K562 (cell line): ENCODE data around the gene FEM1B. TPM values are rescaled to one million over a fixed set of nuclear protein-coding genes. Genes with fewer than 3 reads are reported as not detected.

Experiments
- ATAC-seq: fragments of 200-7000 bp; cut with Tn5 transposase; 3 replicates; pipeline ENCODE4 v1.9.1; 2020; ENCODE audit warnings: moderate library complexity
- BruUV-seq: library from RNA; stranded (reverse); fragments of 400-500 nt; replicated peaks from 2 replicates; lab custom pipeline; 2021; lab: Mats Ljungman, UMichigan
- CTCF ChIA-PET: fragments of 300-600 bp; formaldehyde crosslinking; extraction: SDS; loops from one replicate; lab custom pipeline; 2021; ENCODE audit warnings: low intra/inter-chr PET ratio; lab: Yijun Ruan, JAX
- POLR2A ChIA-PET: fragments of 300-600, 350-650 bp; sonication (Branson Sonifier 250); formaldehyde crosslinking; extraction: SDS; loops from one replicate; lab custom pipeline; 2021; ENCODE audit warnings: antibody characterized with exemption, inconsistent platforms; lab: Yijun Ruan, JAX
- DNase-seq, 4 experiments: peaks; one replicate each; pipeline versions ENCODE4 v3.0.0 to v3.0.0-alpha.2; 2011 to 2018; ENCODE audit warnings: low spot score in 3 of 4, mixed read lengths in 3 of 4; ENCODE audit errors: extremely low read depth in 1 of 4
- FAIRE-seq: peaks from 2 replicates; lab custom pipeline; 2011; peaks lifted over from hg19 to GRCh38; lab: Jason Lieb, UNC
- H2AFZ ChIP-seq: 2 replicates; pipeline ENCODE4 v1.6.0; 2011; ENCODE audit warnings: low read depth, low read length, control low read depth, inconsistent platforms
- H3K27ac ChIP-seq: fragments of 200-600 bp; 3 replicates; pipeline ENCODE4 v1.8.0; 2011; ENCODE audit warnings: low read depth, mild to moderate bottlenecking, control low read depth, inconsistent platforms, low read length, moderate library complexity, mixed read lengths; ENCODE audit errors: extremely low read depth
- H3K27me3 ChIP-seq, 2 experiments: fragments of 300-600 bp in 1 of 2; 2 replicates in 1 of 2; 3 replicates in 1 of 2; pipeline versions ENCODE4 v1.6.0 to v1.8.0; 2011; ENCODE audit warnings: inconsistent platforms in 2 of 2, low read length in 2 of 2, mild to moderate bottlenecking in 1 of 2, mixed read lengths in 1 of 2, moderate library complexity in 1 of 2; ENCODE audit not compliant: control insufficient read depth in 2 of 2, insufficient read depth in 2 of 2
- H3K36me3 ChIP-seq: fragments of 300-600 bp; 3 replicates; pipeline ENCODE4 v1.8.0; 2011; ENCODE audit warnings: mild to moderate bottlenecking, low read length, inconsistent platforms; ENCODE audit not compliant: control insufficient read depth, insufficient read depth
- H3K4me1 ChIP-seq, 2 experiments: fragments of 200-600 bp in 1 of 2; replicated peaks in 1 of 2; 2 replicates in 1 of 2; 3 replicates in 1 of 2; pipeline versions ENCODE4 v1.5.1 to v1.8.0; 2011; ENCODE audit warnings: inconsistent platforms in 2 of 2, low read length in 2 of 2, mild to moderate bottlenecking in 1 of 2, mixed read lengths in 1 of 2, moderate library complexity in 1 of 2; ENCODE audit not compliant: control insufficient read depth in 2 of 2, insufficient read depth in 2 of 2
- H3K4me2 ChIP-seq: 2 replicates; pipeline ENCODE4 v1.6.1; 2011; ENCODE audit warnings: low read length, control low read depth, inconsistent platforms, mixed read lengths; ENCODE audit not compliant: insufficient read depth
- H3K4me3 ChIP-seq: fragments of 200-600 bp; sonication (generic), shearing (Covaris generic); 2 replicates; pipeline ENCODE4 v1.5.1; 2016; ENCODE audit warnings: control low read depth, inconsistent platforms
- H3K79me2 ChIP-seq: fragments of 200-600 bp; 3 replicates; pipeline ENCODE4 v1.8.0; 2011; ENCODE audit warnings: low read length, inconsistent platforms; ENCODE audit not compliant: control insufficient read depth, insufficient read depth
- H3K9ac ChIP-seq, 2 experiments: 2 replicates each; pipeline versions ENCODE4 v1.6.0 to v1.6.1; 2011; ENCODE audit warnings: low read depth in 2 of 2, low read length in 2 of 2, control low read depth in 1 of 2, inconsistent platforms in 1 of 2, mild to moderate bottlenecking in 1 of 2, mixed read lengths in 1 of 2; ENCODE audit not compliant: insufficient read depth in 1 of 2
- H3K9me1 ChIP-seq: one replicate; pipeline ENCODE4 v1.6.0; 2011; ENCODE audit warnings: inconsistent platforms, mild to moderate bottlenecking, low read length, moderate library complexity; ENCODE audit not compliant: control insufficient read depth, insufficient read depth
- H3K9me3 ChIP-seq: replicated peaks from 2 replicates; pipeline ENCODE4 v1.5.1; 2011; ENCODE audit warnings: low read depth, low read length, inconsistent platforms; ENCODE audit not compliant: control insufficient read depth, insufficient read depth
- H4K20me1 ChIP-seq: replicated peaks from 2 replicates; pipeline ENCODE4 v1.6.1; 2011; ENCODE audit warnings: low read length, inconsistent platforms, mixed read lengths; ENCODE audit not compliant: control insufficient read depth, insufficient read depth
- CBX1 ChIP-seq: sonication (generic); IDR thresholded peaks from 2 replicates; pipeline ENCODE4 v1.6.1; 2016; ENCODE audit warnings: antibody characterized with exemption, low read depth, mild to moderate bottlenecking
- E2F4 ChIP-seq: sonication (generic); formaldehyde crosslinking; IDR thresholded peaks from 2 replicates; pipeline ENCODE4 v1.8.0; 2022; ENCODE audit warnings: mild to moderate bottlenecking, low read depth, missing genetic modification reagents
- FOXO4 ChIP-seq: fragments of 450-650 bp; formaldehyde crosslinking; IDR thresholded peaks from 2 replicates; pipeline ENCODE4 v1.4.0; 2020; ENCODE audit warnings: mild to moderate bottlenecking, moderate library complexity
- GTF2B ChIP-seq: IDR thresholded peaks from 2 replicates; pipeline ENCODE4 v1.6.1; 2011; ENCODE audit not compliant: insufficient read length; ENCODE audit errors: extremely low read depth
- MAFF ChIP-seq: IDR thresholded peaks from 2 replicates; pipeline ENCODE4 v1.6.1; 2012; ENCODE audit warnings: low read length, improper control_type of control experiment
- MTA1 ChIP-seq: fragments of 450-650 bp; IDR thresholded peaks from 2 replicates; pipeline ENCODE4 v1.6.1; 2017; ENCODE audit warnings: borderline replicate concordance
- SMAD4 ChIP-seq: fragments of 250-450 bp; sonication (Bioruptor Pico); conservative IDR thresholded peaks from 2 replicates; pipeline ENCODE4 v1.8.0; 2021; ENCODE audit warnings: inconsistent platforms, mild to moderate bottlenecking, moderate library complexity
- SRSF3 ChIP-seq: fragments of 200-400 bp; formaldehyde crosslinking; IDR thresholded peaks from 2 replicates; pipeline ENCODE4 v1.6.1; 2016; ENCODE audit warnings: mild to moderate bottlenecking, low read length, moderate library complexity; ENCODE audit not compliant: insufficient read depth
- TEAD4 ChIP-seq, 2 experiments: sonication (generic) in 1 of 2; formaldehyde crosslinking in 1 of 2; IDR thresholded peaks; 2 replicates each; pipeline versions ENCODE4 v1.6.1 to v1.8.0; 2012 to 2022; ENCODE audit warnings: borderline replicate concordance in 1 of 2, inconsistent platforms in 1 of 2, low read length in 1 of 2, mild to moderate bottlenecking in 1 of 2, missing genetic modification reagents in 1 of 2
- VEZF1 ChIP-seq: fragments of 200-800 bp; sonication (Bioruptor generic); IDR thresholded peaks from 2 replicates; pipeline ENCODE4 v1.6.1; 2017; ENCODE audit warnings: missing genetic modification characterization, missing compliant biosample characterization
- ZBTB33 ChIP-seq: sonication (generic); formaldehyde crosslinking; IDR thresholded peaks from 2 replicates; pipeline ENCODE4 v1.8.1; 2023; ENCODE audit warnings: mild to moderate bottlenecking, missing genetic modification reagents
- ZNF347 ChIP-seq: fragments of 450-650 bp; formaldehyde crosslinking; IDR thresholded peaks from 2 replicates; pipeline ENCODE4 v1.4.0; 2020; ENCODE audit warnings: low read depth, mild to moderate bottlenecking, moderate library complexity
- ZNF561 ChIP-seq: fragments of 450-650 bp; formaldehyde crosslinking; conservative IDR thresholded peaks from 2 replicates; pipeline ENCODE4 v1.4.0; 2020; ENCODE audit warnings: mild to moderate bottlenecking, moderate library complexity
- WGBS: fragments of 100-300 bp; shearing (Covaris generic); methylation state at CpG from one replicate; pipeline ENCODE4 v1.1.6; 2016; ENCODE audit warnings: low coverage, mixed read lengths; ENCODE audit not compliant: insufficient coverage; ENCODE audit errors: missing lambda C conversion rate; 5-methylcytosine and 5-hydroxymethylcytosine counted together
- in situ Hi-C: fragments of 300-500 bp; cut with MboI; formaldehyde crosslinking; loops from 4 replicates; pipeline ENCODE4 v1.15.0; 2018; ENCODE audit warnings: inconsistent platforms, mixed read lengths
- intact Hi-C: fragments of 100-400 bp; cut with micrococcal nuclease; formaldehyde crosslinking; loops from 2 replicates; pipeline ENCODE4 v1.14.2; 2022
- polyA plus RNA-seq, 8 experiments: library from polyadenylated mRNA; depleted of rRNA in 4 of 8; stranded (reverse) in 5 of 8; unstranded in 3 of 8; fragments of >200 nt; fragmentation: Nextera tagmentation in 2 of 8; fragmentation: Illumina TruSeq in 1 of 8; extraction: Ambion mirVana in 2 of 8; extraction: Trizol in 1 of 8; gene quantifications; 2 replicates each; pipeline versions ENCODE4 v1.2.1 to v1.2.3, GENCODE V29; 2011 to 2014; ENCODE audit warnings: inconsistent platforms in 1 of 8, missing spikeins in 1 of 8
- total RNA-seq, 7 experiments: library from RNA; depleted of rRNA in 6 of 7; stranded (reverse); fragments of >200 nt in 6 of 7; fragmentation: Illumina TruSeq in 2 of 7; extraction: Trizol in 2 of 7; gene quantifications; 2 replicates each; pipeline versions ENCODE4 v1.2.1 to v1.2.3, GENCODE V29; 2011 to 2021; ENCODE audit warnings: low replicate concordance in 1 of 7

FEM1B gene
- total and polyA plus RNA-seq, 9 of the 15 experiments (the other 6 are each of a cell fraction or from before 2014, with no cell fraction given) = 5.9 to 61.6 (median 20.1) TPM

- H3K9me3 ChIP-seq = no peaks in the 10 kb centered on the region; the same call in 1 of the 2 replicates
- in situ Hi-C loops = no loop called here
- ChIA-PET POLR2A (interaction anchor here (0.7 to 1.5 kb wide), 3 partner anchors 18 to 289 kb away, joined by 3 to 6 read pairs (median 4); partner anchors contain the start of gene FEM1B), CTCF (no interaction called here)
- peaks cover 23 to 39% of the 10 kb centered on the region in 2 experiments for H3K27me3 ChIP-seq
- no peak overlapping the region for H3K27ac ChIP-seq
- DNase-seq (no peak), ATAC-seq (no peak), FAIRE-seq (no peak)
- no peaks in the 10 kb centered on the region for H3K79me2 ChIP-seq
- peaks cover 0 to 6% of the 10 kb centered on the region in 2 experiments; a peak in 2 of 5 replicates for H3K4me1 ChIP-seq
- no peaks in the 10 kb centered on the region for H4K20me1 ChIP-seq
- no peaks in the 10 kb centered on the region for H3K9me1 ChIP-seq
- no TSS peak for BruUV-seq
- 0% methylated on average over 2 of the region's 2 CpGs for WGBS
- intact Hi-C loops = no loop called here
- no peaks in the 10 kb centered on the region for H3K36me3 ChIP-seq
- no peak overlapping the region for H3K4me3 ChIP-seq
- no peak overlapping the region for H2AFZ ChIP-seq
- H3K4me2 ChIP-seq = no peak overlapping the region
- H3K9ac ChIP-seq = no peak overlapping the region
- TF ChIP-seq TEAD4 (IDR thresholded peaks at IDR 0.05; ENCODE audit: low read length) (no peak), TEAD4 (CRISPR knock-in tag; IDR thresholded peaks at IDR 0.05; ENCODE audit: borderline replicate concordance) (no peak), SRSF3 (no peak), ZNF347 (CRISPR knock-in tag) (no peak), E2F4 (no peak), MAFF (no peak), VEZF1 (CRISPR knock-in tag) (no peak), ZNF561 (CRISPR knock-in tag) (no peak), GTF2B (no peak), MTA1 (no peak), ZBTB33 (CRISPR knock-in tag) (no peak), FOXO4 (no peak), SMAD4 (no peak), CBX1 (no peak)
These were observed 17.7 kb upstream of the FEM1B start for GRCh38 chr15:68259883-68260282.
